Large intestine (tissue), 3 donors: ENCODE measurements around the gene AXDND1. TPM values are rescaled to one million over a fixed set of nuclear protein-coding genes. Genes with fewer than 3 reads are reported as not detected.
A peak's percentile ranks its signal among the peaks of the same experiment; 100 is the strongest.

Experiments used
- DNase-seq, 2 donors: peaks; one replicate each; pipeline versions ENCODE4 v3.0.0 to v3.0.0-alpha.2; 2013
- H3K27ac ChIP-seq: one replicate; pipeline ENCODE4 v1.5.1; 2013; ENCODE audit warnings: low read length
- H3K27me3 ChIP-seq: 2 replicates; pipeline ENCODE4 v1.6.1; 2013; ENCODE audit warnings: low read length; ENCODE audit not compliant: control insufficient read depth, insufficient read depth
- H3K36me3 ChIP-seq: 2 replicates; pipeline ENCODE4 v1.6.1; 2013; ENCODE audit warnings: low read length; ENCODE audit not compliant: control insufficient read depth, insufficient read depth
- H3K4me1 ChIP-seq: one replicate; pipeline ENCODE4 v1.6.1; 2013; ENCODE audit warnings: low read length; ENCODE audit not compliant: control insufficient read depth, insufficient read depth
- H3K4me3 ChIP-seq: one replicate; pipeline ENCODE4 v1.5.1; 2013; ENCODE audit warnings: low read length
- H3K9me3 ChIP-seq: one replicate; pipeline ENCODE4 v1.6.1; 2013; ENCODE audit warnings: mild to moderate bottlenecking, low read depth, low read length, moderate library complexity; ENCODE audit not compliant: control insufficient read depth
- WGBS: methylation state at CpG from one replicate; pipeline ENCODE4 v1.1.5; 2013; ENCODE audit warnings: low lambda C conversion rate; ENCODE audit not compliant: insufficient coverage; 5-methylcytosine and 5-hydroxymethylcytosine counted together
- polyA plus RNA-seq: library from polyadenylated mRNA; unstranded; fragments of 120-200 nt; gene quantifications from one replicate; pipeline ENCODE4 v1.2.1, GENCODE V29; 2013

AXDND1 gene
- polyA plus RNA-seq, 1 donor, result 0.36 TPM

- Histone ChIP-seq H3K4me1 (no peaks in the 10 kb centered on the region), H3K27me3 (no peaks in the 10 kb centered on the region), H3K9me3 (no peaks in the 10 kb centered on the region), H3K4me3 (no peak overlapping the region), H3K27ac (no peak overlapping the region), H3K36me3 (peaks cover 3% of the 10 kb centered on the region)
- no peak for DNase-seq
- no CpG with 5 or more reads among the region's 2 CpGs for WGBS
These were observed 35.9 kb upstream of the AXDND1 start for GRCh38 chr1:179329862-179330261.

GRCh38 chr1:179334440-179334839, 31.3 kb upstream of the AXDND1 start:
- peaks cover 5% of the 10 kb centered on the region for H3K36me3 ChIP-seq
- no peaks in the 10 kb centered on the region for H3K9me3 ChIP-seq
- DNase-seq, result no peak
- H3K4me1 ChIP-seq, result peaks cover 3% of the 10 kb centered on the region
- no peak overlapping the region for H3K27ac ChIP-seq
- no peaks in the 10 kb centered on the region for H3K27me3 ChIP-seq
- WGBS, result 100% methylated on average over 1 of the region's 4 CpGs
- H3K4me3 ChIP-seq, result no peak overlapping the region

GRCh38 chr1:179337288-179337687, 28.5 kb upstream of the AXDND1 start:
- no peaks in the 10 kb centered on the region for H3K9me3 ChIP-seq
- peaks cover 3% of the 10 kb centered on the region for H3K4me1 ChIP-seq
- no CpG with 5 or more reads among the region's 2 CpGs for WGBS
- DNase-seq, result peak; percentile 32 to 68
- H3K27ac ChIP-seq, result no peak overlapping the region
- no peaks in the 10 kb centered on the region for H3K27me3 ChIP-seq
- H3K4me3 ChIP-seq, result no peak overlapping the region
- peaks cover 10% of the 10 kb centered on the region for H3K36me3 ChIP-seq

- Histone ChIP-seq H3K27me3 (no peaks in the 10 kb centered on the region), H3K4me3 (no peak overlapping the region), H3K36me3 (peaks cover 13% of the 10 kb centered on the region), H3K27ac (no peak overlapping the region), H3K9me3 (no peaks in the 10 kb centered on the region), H3K4me1 (peaks cover 3% of the 10 kb centered on the region)
- no CpG with 5 or more reads among the region's 5 CpGs for WGBS
- no peak for DNase-seq
These were observed 27.7 kb upstream of the AXDND1 start for GRCh38 chr1:179337942-179338560.

- Histone ChIP-seq H3K9me3 (no peaks in the 10 kb centered on the region), H3K36me3 (peaks cover 33% of the 10 kb centered on the region), H3K27me3 (no peaks in the 10 kb centered on the region), H3K4me1 (peaks cover 3% of the 10 kb centered on the region), H3K27ac (no peak overlapping the region), H3K4me3 (no peak overlapping the region)
- DNase-seq, result no peak
- no CpG with 5 or more reads among the region's 5 CpGs for WGBS
These were observed 24.9 kb upstream of the AXDND1 start for GRCh38 chr1:179340918-179341317.

GRCh38 chr1:179341943-179342547, 23.7 kb upstream of the AXDND1 start:
- Histone ChIP-seq H3K36me3 (peaks cover 41% of the 10 kb centered on the region), H3K27me3 (no peaks in the 10 kb centered on the region), H3K4me1 (peaks cover 3% of the 10 kb centered on the region), H3K9me3 (no peaks in the 10 kb centered on the region), H3K4me3 (no peak overlapping the region), H3K27ac (no peak overlapping the region)
- WGBS, result no CpG with 5 or more reads among the region's 4 CpGs
- no peak for DNase-seq

GRCh38 chr1:179342740-179343404, 22.9 kb upstream of the AXDND1 start:
- Histone ChIP-seq H3K27ac (no peak overlapping the region), H3K4me3 (no peak overlapping the region), H3K27me3 (no peaks in the 10 kb centered on the region), H3K36me3 (peaks cover 43% of the 10 kb centered on the region), H3K9me3 (no peaks in the 10 kb centered on the region), H3K4me1 (no peaks in the 10 kb centered on the region)
- WGBS, result no CpG with 5 or more reads among the region's 4 CpGs
- DNase-seq, result no peak

- no CpG with 5 or more reads among the region's 3 CpGs for whole genome bisulfite sequencing
- peaks cover 22% of the 10 kb centered on the region for H3K36me3 ChIP-seq
- no peaks in the 10 kb centered on the region for H3K9me3 ChIP-seq
- H3K27me3 ChIP-seq, result no peaks in the 10 kb centered on the region
- no peak overlapping the region for H3K27ac ChIP-seq
- no peak for DNase-seq
- H3K4me3 ChIP-seq, result no peak overlapping the region
- H3K4me1 ChIP-seq, result no peaks in the 10 kb centered on the region
These were observed 14.5 kb upstream of the AXDND1 start for GRCh38 chr1:179351281-179351680.

GRCh38 chr1:179352236-179352635, 13.5 kb upstream of the AXDND1 start:
- Histone ChIP-seq H3K4me3 (no peak overlapping the region), H3K27me3 (no peaks in the 10 kb centered on the region), H3K9me3 (no peaks in the 10 kb centered on the region), H3K27ac (no peak overlapping the region), H3K36me3 (peaks cover 16% of the 10 kb centered on the region), H3K4me1 (no peaks in the 10 kb centered on the region)
- WGBS, result 90% methylated on average over 2 of the region's 2 CpGs
- no peak for DNase-seq

GRCh38 chr1:179353546-179353945, 12.2 kb upstream of the AXDND1 start:
- peaks cover 14% of the 10 kb centered on the region for H3K36me3 ChIP-seq

More at GRCh38 chr1:179353546-179353945, 12.2 kb upstream of the AXDND1 start:
- H3K4me3 ChIP-seq, result no peak overlapping the region
- H3K27ac ChIP-seq, result no peak overlapping the region
- H3K27me3 ChIP-seq, result no peaks in the 10 kb centered on the region
- H3K9me3 ChIP-seq, result no peaks in the 10 kb centered on the region
- DNase-seq, result no peak
- no CpG with 5 or more reads among the region's 5 CpGs for WGBS
- H3K4me1 ChIP-seq, result no peaks in the 10 kb centered on the region
